IPS-11a (cell line): Measurements from ENCODE around the gene CROT.
"Not testable (repeated sequence)": the region's sequence is repeated elsewhere in the genome, so short reads cannot be mapped to it uniquely, and the experiment has no call there.

Experiments
- H3K4me3 ChIP-seq: one replicate; pipeline ENCODE4 v1.5.1; 2013; ENCODE audit warnings: low read depth, low read length, control low read depth

The CROT gene

DNA sequence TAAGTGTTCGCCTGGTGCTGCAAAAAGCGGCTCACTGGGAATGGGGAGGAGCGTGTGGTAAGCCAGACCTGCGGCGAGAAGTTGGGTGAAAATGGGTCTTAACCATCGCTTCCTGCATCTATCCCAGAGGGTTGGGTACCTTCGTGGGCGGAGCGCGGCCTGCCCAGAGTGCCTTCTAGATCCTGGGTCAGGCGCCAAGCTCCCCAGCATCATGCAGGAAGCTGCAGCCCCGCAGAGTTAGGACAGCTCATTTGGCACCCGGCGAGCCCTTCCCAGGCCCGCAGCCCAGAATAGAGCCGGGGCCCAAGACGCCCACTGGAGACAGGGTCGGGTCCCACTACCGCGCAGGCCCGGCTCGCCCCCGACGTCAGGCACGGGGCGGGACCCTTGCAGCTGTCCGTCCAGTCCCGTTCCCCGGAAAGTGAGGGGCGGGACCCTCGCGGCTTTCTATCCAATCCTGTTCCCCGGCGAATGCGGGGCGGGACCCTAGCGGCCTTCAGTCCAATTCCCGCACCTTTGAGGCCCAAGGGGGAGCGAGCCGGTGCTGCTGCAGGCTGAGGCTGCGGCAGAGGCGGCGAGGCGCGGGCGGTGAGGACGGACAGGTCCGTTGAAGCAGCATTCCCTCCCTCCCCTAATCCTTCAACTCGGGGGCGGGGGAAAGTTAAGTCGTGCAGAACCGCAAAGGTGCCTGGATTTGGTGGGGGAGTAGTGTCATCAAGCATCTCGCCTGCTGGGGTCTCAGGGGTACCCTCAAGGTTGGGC is at the start of gene CROT:
TSS of gene CROT (plus strand) at position 499 of the 762 bp plus-strand sequence. CDS start 3,405 bp downstream, outside the sequence.
- H3K4me3 ChIP-seq: peak within 1 kb of the TSS; percentile 58

DNA sequence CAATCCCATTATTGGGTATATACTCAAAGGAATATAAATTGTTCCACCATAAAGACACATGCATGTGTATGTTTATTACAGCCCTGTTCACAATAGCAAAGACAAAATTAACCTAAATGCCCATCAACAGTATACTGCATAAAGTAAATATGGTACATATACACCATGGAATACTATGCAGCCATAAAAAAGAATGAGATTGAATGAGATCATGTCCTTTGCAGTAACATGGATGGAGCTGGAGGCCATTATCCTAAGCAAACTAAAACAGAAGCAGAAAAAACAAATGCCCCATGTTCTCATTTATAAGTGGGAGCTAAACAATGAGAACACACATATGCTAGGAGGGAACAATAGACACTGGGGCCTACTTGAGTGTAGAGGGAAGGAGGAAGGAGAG is 44.7 kb upstream of the CROT start:
- no peak overlapping the region for H3K4me3 ChIP-seq

DNA sequence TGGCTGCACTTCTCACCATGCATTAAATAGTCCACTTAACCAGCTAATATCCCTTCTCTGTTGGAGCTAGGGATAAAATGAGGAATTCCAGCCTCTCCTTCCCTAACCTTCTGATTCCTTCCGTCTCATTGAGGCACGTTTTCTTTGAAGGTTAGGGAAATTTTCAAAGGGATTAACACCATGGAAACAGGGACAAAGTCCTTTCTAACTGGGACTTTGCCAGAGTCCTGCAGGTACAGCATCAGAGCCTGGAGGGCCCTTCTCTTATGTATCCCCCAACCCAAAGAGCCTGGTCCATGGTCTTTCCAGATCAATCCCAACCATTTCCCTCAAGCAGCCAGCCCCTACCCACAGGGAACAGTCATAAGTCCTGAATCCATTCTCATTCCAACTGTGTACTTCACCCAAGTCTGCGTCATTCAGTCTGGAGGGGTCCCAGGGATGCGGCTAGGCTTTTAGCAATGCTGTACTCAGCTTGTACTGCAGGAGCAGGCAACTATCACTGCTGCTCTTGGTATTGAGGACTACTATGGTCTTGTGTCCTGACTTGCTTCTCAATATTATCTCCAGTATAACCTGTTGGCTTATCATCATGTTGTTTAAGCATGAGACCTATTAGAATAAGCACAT is 34.6 kb upstream of the CROT start:
- H3K4me3 ChIP-seq: no peak overlapping the region

DNA sequence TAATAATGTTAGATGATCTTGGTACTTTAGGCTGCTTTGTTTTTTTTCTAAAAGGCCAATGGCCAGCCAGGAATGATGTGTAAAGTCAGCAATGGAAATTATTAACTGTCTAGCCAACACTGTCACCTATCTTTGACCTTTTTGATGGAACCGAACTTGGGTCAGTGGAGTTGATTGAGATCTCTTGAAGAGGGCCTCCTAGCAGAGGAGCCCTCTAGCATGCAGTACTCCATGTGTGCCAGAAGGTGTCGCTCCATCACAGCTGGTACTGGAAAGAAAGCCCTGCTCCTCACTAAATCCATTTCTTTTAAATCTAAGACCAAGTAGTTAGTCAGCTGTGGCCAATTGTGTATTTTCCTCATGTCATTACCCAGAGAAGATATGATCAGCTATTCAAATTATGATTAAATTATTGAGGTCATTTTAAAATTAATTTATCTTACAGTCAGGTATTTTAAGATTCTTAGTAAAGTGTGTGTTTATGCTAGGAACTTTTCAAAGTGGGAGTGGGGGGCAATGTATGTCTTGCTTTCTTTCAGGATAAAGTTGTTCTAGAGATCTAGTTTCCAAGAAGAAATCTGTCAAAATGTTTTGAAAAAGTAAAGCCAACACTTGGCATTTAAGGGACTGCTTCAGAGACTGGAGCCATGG is 33.1 kb upstream of the CROT start:
- H3K4me3 ChIP-seq: no peak overlapping the region

DNA sequence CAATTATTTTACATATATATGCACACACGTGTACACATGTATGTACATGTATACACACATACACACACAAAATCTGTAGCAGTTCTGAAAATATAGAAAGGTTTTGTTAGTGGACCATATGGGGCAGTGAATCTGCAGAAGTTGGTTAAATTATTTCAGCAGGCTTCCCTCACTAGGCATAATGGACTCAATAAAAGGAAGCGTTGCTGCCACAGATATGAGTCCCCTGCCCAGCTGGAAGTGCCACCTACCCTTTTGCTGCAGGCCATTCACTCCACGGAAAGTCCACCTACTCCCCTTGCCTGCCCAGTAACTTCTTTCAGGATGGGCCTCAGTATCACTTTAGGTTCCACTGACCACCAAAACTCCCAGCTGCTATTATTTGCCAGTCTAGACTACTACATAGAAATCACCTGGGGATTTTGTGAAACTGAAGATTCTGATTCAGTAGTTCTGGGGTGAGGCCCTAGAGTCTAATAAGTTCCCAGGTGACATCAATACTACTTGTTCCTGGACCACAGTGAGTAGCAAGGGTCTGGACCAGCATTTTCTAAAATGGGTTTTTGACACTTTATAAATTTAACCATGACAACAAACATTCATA is 29.3 kb upstream of the CROT start:
- H3K4me3 ChIP-seq: no peak overlapping the region

- no peak overlapping the region for H3K4me3 ChIP-seq
Measured at GRCh38 chr7:87316846-87317552, 28.5 kb upstream of the CROT start.

DNA sequence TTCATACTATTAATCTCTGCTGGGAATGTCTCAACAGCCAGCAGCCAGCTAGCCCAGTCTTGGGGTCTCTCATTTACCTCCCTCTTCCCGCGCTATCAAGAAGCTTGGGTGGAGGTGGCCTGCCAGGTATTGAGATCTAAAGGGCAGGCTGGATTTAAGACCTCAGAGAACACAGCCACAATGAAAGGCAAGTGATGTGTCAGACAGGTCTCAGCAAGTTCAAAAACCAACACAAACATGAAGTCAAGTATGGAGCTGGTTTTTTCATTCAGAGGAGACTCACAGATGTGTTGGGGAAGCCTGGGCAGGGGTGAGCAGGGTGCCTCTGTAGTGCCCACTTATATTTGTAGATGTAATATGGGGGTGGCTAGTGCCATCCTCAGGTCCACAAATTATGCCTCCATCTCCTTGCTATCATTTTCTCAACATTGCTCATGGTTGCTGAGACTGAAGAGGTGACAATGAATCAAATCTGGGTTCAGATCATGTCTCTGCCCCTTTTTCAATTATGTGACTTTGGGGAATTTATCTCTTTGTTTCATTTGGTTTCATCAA is 27.7 kb upstream of the CROT start:
- no peak overlapping the region for H3K4me3 ChIP-seq

- no peak overlapping the region for H3K4me3 ChIP-seq
Measured at GRCh38 chr7:87318741-87319140, 26.7 kb upstream of the CROT start.

DNA sequence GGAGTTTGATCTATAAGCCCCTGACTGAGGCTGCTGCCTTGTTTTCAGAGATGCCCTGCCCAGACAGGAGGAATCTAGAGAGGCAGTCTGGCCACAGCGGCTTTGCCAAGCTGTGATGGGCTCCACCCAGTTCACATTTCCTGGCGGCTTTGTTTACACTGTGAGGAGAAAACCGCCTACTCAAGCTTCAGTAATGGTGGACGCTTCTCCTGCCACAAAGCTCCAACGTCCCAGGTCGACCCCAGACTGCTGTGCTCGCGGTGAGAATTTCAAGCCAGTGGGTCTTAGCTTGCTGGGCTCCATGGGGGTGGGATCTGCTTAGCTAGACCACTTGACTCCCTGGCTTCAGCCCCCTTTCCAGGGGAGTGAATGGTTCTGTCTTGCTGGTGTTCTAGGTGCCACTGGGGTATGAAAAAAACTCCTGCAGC is 26.3 kb upstream of the CROT start:
- H3K4me3 ChIP-seq: not testable (repeated sequence)

- no peak overlapping the region for H3K4me3 ChIP-seq
Measured at GRCh38 chr7:87322912-87323311, 22.6 kb upstream of the CROT start.

DNA sequence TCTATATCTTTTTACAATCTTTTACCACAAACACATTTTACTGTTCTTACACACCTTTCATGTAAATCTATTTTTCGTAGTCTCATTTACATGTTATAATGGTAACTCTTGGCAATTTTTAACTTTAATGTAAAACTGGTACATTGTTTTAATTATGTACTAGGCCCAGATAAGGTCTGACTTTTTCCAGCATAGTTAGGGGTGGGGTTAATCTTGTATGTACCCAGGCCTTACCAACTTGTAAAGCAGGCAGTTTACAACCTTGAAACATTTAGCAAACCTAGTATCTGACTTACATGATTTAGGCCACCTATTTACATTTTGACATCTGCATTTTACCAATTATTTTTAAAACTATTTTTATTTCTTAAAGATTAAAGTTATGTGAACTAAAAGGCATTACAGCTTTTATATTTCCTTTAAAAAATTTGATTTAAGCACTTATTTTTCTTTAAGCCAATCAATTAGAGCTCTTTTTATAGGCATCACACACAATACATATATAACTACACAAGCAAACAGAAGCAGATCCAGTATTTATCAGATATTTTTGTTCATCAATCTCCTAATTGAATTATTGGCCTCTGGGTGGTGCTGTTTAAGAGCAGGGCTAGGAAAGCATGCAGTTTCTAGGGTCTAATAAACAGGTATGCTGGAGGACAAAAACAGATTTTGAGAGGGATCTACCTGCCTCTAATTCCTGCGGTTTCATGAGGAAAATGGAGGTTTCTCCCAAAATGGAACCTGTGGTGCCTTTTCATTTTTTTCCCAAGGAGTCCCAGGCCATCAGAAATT is 19.7 kb upstream of the CROT start:
- H3K4me3 ChIP-seq: no peak overlapping the region

GRCh38 chr7:87328281-87328680 is 17.2 kb upstream of the CROT start:
- no peak overlapping the region for H3K4me3 ChIP-seq

DNA sequence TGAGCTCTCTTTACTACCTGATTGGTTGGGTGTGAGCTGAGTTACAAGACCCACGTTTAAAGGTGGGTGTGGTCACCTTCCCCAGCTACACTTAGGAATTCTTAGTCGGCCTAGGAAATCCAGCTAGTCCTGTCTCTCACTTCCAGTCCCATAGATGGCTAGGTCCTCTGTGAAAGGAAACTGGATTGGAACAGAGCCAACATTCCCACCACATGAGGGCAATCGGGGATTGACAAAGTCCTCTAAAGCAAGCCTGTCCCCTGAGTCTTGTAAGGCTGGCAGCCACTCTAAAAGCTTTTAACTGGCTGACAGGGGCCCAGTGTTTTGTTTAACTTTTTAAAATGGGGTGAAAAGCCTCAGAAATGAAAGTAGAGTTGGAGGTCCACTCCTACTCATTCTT is 15.1 kb upstream of the CROT start:
- H3K4me3 ChIP-seq: no peak overlapping the region

DNA sequence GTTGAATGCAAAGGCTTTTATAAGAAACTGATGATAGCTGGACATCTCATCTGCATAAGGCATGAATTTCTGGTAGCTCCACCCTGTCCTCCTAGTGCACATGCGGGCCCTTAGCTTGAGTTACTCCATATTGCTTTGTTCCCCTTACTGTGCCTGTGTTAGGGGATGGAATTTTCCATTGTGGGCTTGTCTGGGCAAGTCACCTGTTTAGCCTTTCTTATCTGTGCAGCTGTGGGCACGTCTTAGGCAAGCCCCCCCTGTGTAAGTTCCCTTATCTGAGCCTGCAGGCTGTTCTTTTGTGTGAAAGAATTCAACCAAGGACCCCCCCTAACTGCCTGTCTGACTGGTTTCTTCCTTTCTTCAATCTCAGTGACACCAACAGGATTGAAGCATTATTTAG is 14.5 kb upstream of the CROT start:
- H3K4me3 ChIP-seq: no peak overlapping the region

GRCh38 chr7:87331687-87332252 is 13.7 kb upstream of the CROT start:
- H3K4me3 ChIP-seq: no peak overlapping the region

DNA sequence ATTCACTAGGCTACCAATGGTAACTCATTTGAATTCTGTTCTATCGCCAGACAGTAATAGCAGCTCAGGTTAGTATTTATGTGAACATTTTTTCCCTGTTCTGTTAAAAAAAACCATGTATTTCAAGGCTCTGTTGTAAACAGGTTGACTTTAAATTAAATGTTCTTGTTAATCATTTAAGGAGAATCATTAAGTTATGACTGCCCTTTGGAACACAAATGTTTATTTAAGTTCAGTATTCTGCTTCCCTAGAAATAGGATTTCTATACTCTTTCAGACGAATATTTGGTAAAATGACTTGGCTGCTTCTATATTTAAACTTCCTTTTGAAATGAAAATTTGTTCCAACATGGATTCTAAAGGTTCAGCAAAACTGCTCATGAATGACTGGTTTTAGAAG is 13.1 kb upstream of the CROT start:
- H3K4me3 ChIP-seq: no peak overlapping the region

DNA sequence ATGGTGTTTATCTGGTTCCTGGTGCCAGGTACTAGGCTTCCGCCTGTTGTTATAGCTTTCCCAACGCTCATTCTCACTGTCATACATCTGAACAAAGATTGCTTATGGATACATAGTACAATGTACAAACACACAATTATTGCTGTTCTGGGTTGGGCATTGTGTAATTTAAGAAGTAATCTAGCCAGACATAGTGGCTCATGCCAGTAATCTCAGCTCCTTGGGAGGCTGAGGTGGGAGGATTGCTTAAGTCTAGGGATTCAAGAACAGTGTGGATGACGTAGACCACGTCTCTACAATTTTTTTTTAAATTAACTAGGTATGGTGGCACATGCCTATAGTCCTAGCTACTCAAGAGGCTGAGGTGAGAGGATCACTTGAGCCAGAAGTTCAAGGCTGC is 9.3 kb upstream of the CROT start:
- H3K4me3 ChIP-seq: no peak overlapping the region

DNA sequence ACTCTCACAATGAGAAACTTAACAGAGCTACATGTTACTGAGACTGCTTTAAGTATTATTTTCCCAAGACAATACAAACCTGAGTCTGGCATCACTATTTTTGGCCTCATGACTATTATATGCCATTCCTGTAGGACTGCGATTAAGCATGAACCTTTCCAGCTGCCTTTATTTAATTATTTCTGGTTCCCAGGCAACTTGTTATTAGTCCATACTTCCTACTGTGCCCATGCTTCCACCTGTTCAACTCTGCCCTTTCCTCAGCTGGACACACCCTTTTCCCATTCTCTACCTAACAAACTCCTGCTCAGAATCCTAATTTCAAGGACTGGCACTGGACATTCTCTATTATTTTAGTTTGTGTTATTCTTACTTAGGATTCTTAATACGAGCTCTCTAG is 8.1 kb upstream of the CROT start:
- no peak overlapping the region for H3K4me3 ChIP-seq

- H3K4me3 ChIP-seq: no peak overlapping the region
Measured at GRCh38 chr7:87339373-87339897, 6.0 kb upstream of the CROT start.
